CD4-positive, alpha-beta T cell treated with Interleukin-10 for 1 hour (primary cell): ENCODE results near the gene SPEG.

ENCODE experiments used
- DNase-seq: peaks from one replicate; pipeline ENCODE4 v3.0.0-alpha.2; 2020

The SPEG gene

GRCh38 chr2:219446101-219446504 is 11.5 kb downstream of the SPEG start:
- DNase-seq = no peak

DNA sequence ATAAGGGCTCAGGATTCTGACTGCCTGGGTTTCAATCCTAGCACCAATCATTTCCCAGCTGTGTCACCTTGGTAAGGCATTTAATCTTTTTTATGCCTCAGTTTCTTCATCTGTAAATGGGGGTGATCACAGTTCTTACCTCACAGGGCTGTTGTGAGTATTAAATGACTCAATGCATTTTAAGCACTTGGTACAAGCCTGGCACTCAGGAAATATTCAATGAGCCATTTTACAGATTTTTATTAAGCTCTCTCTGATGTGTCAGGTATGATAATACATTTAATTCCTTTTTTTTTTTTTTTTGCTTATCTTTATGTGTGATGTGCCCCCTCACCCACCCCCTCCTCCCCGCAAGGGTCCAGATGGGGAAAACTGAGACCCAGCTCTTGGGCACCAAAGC is 12.0 kb downstream of the SPEG start:
- no peak for DNase-seq

- DNase-seq = no peak
Observed at GRCh38 chr2:219447242-219448098, 12.8 kb downstream of the SPEG start.

DNA sequence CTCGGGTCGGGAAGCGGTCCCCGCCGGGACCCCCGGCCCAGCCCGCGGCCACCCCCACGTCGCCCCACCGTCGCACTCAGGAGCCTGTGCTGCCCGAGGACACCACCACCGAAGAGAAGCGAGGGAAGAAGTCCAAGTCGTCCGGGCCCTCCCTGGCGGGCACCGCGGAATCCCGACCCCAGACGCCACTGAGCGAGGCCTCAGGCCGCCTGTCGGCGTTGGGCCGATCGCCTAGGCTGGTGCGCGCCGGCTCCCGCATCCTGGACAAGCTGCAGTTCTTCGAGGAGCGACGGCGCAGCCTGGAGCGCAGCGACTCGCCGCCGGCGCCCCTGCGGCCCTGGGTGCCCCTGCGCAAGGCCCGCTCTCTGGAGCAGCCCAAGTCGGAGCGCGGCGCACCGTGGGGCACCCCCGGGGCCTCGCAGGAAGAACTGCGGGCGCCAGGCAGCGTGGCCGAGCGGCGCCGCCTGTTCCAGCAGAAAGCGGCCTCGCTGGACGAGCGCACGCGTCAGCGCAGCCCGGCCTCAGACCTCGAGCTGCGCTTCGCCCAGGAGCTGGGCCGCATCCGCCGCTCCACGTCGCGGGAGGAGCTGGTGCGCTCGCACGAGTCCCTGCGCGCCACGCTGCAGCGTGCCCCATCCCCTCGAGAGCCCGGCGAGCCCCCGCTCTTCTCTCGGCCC is 13.6 kb downstream of the SPEG start:
- no peak for DNase-seq

DNA sequence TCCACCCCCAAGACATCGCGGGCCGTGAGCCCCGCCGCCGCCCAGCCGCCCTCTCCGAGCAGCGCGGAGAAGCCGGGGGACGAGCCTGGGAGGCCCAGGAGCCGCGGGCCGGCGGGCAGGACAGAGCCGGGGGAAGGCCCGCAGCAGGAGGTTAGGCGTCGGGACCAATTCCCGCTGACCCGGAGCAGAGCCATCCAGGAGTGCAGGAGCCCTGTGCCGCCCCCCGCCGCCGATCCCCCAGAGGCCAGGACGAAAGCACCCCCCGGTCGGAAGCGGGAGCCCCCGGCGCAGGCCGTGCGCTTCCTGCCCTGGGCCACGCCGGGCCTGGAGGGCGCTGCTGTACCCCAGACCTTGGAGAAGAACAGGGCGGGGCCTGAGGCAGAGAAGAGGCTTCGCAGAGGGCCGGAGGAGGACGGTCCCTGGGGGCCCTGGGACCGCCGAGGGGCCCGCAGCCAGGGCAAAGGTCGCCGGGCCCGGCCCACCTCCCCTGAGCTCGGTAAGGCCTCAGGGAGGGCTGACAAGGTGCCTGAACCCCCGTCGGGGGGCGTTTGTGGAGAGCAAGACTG is 14.2 kb downstream of the SPEG start:
- no peak for DNase-seq

GRCh38 chr2:219449609-219450008 is 15.0 kb downstream of the SPEG start:
- DNase-seq = no peak

GRCh38 chr2:219451661-219452360 is 17.2 kb downstream of the SPEG start:
- no peak for DNase-seq

- DNase-seq = no peak
Observed at GRCh38 chr2:219452361-219453317, 18.0 kb downstream of the SPEG start.

- no peak for DNase-seq
Observed at GRCh38 chr2:219453671-219454590, 19.3 kb downstream of the SPEG start.

DNA sequence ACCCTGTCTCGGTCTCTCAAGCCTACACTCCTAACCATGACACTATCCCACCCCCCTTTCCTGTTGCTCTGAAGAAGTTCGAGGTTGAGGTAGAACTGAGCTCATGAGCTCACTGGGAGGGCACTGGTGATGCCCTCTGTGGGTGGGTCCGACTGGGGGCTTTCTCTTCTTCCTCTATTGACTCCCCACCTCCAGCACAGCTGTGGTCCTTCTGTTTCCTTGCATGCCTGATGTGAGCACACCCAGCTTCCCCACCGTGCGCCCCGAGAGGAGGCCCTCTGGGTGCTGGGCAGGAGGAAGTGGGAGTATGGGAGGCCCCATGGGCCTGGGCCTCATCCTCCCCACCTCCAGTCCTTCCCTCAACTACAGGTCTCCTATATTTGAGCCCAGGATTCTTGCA is 20.9 kb downstream of the SPEG start:
- no peak for DNase-seq

- no peak for DNase-seq
Observed at GRCh38 chr2:219457784-219458369, 23.2 kb downstream of the SPEG start.

DNA sequence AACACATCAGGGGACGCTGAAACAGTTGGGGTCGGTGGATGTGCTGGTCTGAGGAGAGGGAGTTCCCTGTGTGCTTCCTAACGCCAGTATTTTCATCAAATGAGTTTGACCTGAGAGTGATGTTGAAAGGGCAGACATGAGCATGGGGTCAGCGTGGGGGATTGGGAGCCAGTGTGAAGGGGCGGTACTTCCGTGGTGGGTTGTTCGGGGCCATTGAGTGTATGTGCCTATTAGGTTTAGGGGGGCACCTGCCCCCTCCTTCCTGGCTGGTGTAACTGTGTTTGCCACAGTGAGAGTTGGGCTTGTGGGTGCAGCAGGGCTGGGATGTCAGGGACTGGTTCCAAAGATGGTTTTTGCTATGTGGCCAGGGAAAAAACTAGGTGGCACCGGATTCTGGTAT is 24.4 kb downstream of the SPEG start:
- no peak for DNase-seq

GRCh38 chr2:219459460-219460311 is 25.0 kb downstream of the SPEG start:
- peak; percentile 38 for DNase-seq

DNA sequence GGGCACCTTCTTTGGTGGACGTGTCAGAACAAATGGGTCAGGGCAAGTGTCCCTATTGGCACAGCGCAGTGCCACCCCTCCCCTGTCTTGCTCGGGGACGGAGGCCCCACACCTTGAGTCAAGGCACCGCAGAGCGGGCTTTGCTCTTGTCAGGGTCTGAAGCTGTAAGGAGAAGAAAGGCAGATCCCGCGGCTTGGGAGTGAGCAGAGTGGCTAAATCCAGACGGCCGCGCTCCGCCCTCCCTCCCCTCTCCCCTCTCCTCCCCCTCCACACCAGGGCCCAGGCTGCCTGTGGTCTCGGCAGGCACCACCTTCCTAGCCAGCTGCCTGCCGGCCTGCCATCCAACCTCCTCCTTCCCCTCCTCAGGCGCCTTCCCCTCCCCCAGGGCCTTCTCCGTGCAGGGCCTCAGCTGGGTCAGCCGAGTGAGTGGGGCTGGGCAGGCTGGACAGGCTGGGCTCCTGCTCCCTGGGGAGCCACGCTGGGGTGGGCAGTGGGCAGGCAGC is 25.8 kb downstream of the SPEG start:
- no peak for DNase-seq

GRCh38 chr2:219461047-219461514 is 26.4 kb downstream of the SPEG start:
- DNase-seq = no peak

- DNase-seq = no peak
Observed at GRCh38 chr2:219461669-219462068, 27.0 kb downstream of the SPEG start.

- no peak for DNase-seq
Observed at GRCh38 chr2:219462349-219462748, 27.7 kb downstream of the SPEG start.

GRCh38 chr2:219464286-219465032 is 29.8 kb downstream of the SPEG start:
- DNase-seq = no peak
